B cell (primary cell): ENCODE data around the gene SLC25A21. TPM values are rescaled to one million over a fixed set of nuclear protein-coding genes. Genes with fewer than 3 reads are reported as not detected.

Source experiments
- ATAC-seq: fragments of 200-7000 bp; cut with Tn5 transposase; one replicate; pipeline ENCODE4 v1.10.0; 2021; ENCODE audit warnings: low read depth, mild to moderate bottlenecking, moderate number of reproducible peaks, moderate library complexity
- CTCF ChIA-PET: fragments of 350-600 bp; sonication (Branson Sonifier 250); formaldehyde crosslinking; loops from one replicate; lab custom pipeline; 2021; ENCODE audit warnings: antibody characterized with exemption, inconsistent platforms; lab: Charles Lee
- POLR2A ChIA-PET: fragments of 350-600 bp; sonication (Branson Sonifier 250); formaldehyde crosslinking; loops from one replicate; lab custom pipeline; 2021; ENCODE audit warnings: antibody characterized with exemption; lab: Charles Lee
- DNase-seq: peaks from one replicate; pipeline ENCODE4 v3.0.0; 2013
- H2AFZ ChIP-seq: 2 replicates; pipeline ENCODE4 v1.6.1; 2012; ENCODE audit warnings: mild to moderate bottlenecking, low read depth, low read length; ENCODE audit not compliant: insufficient read depth, poor library complexity, severe bottlenecking
- H3K27ac ChIP-seq, 2 donors: 1 replicate in 1 of 2; 2 replicates in 1 of 2; pipeline ENCODE4 v1.5.1; 2012 to 2013; ENCODE audit warnings: low read length in 2 of 2, mild to moderate bottlenecking in 2 of 2, moderate library complexity in 1 of 2
- H3K27me3 ChIP-seq, 4 experiments: fragments of 200-600 bp in 1 of 4; sonication (generic) in 1 of 4; replicated peaks in 1 of 4; 1 replicate in 2 of 4; 2 replicates in 2 of 4; pipeline versions ENCODE4 v1.6.1 to v1.7.0; 2013 to 2016; ENCODE audit warnings: low read length in 3 of 4, mild to moderate bottlenecking in 2 of 4, mixed read lengths in 1 of 4, moderate library complexity in 1 of 4; ENCODE audit not compliant: insufficient read depth in 4 of 4, control insufficient read depth in 3 of 4; ENCODE audit errors: control extremely low read depth in 1 of 4
- H3K36me3 ChIP-seq, 2 experiments: replicated peaks in 1 of 2; 1 replicate in 1 of 2; 2 replicates in 1 of 2; pipeline versions ENCODE4 v1.6.1 to v1.7.1; 2013; ENCODE audit warnings: low read length in 1 of 2; ENCODE audit not compliant: insufficient read depth in 2 of 2, control insufficient read depth in 1 of 2; ENCODE audit errors: control extremely low read depth in 1 of 2, extremely low read depth in 1 of 2
- H3K4me1 ChIP-seq, 2 donors: fragments of 200-600 bp in 1 of 2; sonication (generic) in 1 of 2; 1 replicate in 1 of 2; 2 replicates in 1 of 2; pipeline versions ENCODE4 v1.5.1 to v1.6.1; 2013 to 2017; ENCODE audit warnings: low read length in 2 of 2; ENCODE audit not compliant: control insufficient read depth in 2 of 2, insufficient read depth in 2 of 2
- H3K4me2 ChIP-seq: replicated peaks from 2 replicates; pipeline ENCODE3; 2012; ENCODE audit warnings: mild to moderate bottlenecking, low read depth, low read length; ENCODE audit not compliant: poor library complexity, severe bottlenecking
- H3K4me3 ChIP-seq, 5 experiments: fragments of 200-600 bp in 1 of 5; sonication (generic) in 1 of 5; 1 replicate in 3 of 5; 2 replicates in 2 of 5; pipeline versions ENCODE4 v1.5.1 to v1.7.0; 2011 to 2016; ENCODE audit warnings: low read length in 4 of 5, mild to moderate bottlenecking in 4 of 5, low read depth in 2 of 5, control low read depth in 1 of 5, moderate library complexity in 1 of 5; ENCODE audit not compliant: insufficient read depth in 1 of 5; ENCODE audit errors: control extremely low read depth in 1 of 5, extremely low read depth in 1 of 5
- H3K79me2 ChIP-seq: fragments of 200-600 bp; sonication (generic); one replicate; pipeline ENCODE4 v1.6.0; 2016; ENCODE audit warnings: low read length; ENCODE audit not compliant: control insufficient read depth, insufficient read depth
- H3K9ac ChIP-seq: fragments of 200-600 bp; sonication (generic); 2 replicates; pipeline ENCODE4 v1.6.1; 2017; ENCODE audit warnings: mild to moderate bottlenecking, low read length, moderate library complexity
- H3K9me3 ChIP-seq, 3 donors: one replicate each; pipeline versions ENCODE4 v1.6.1 to v1.7.1; 2013; ENCODE audit warnings: low read length in 2 of 3; ENCODE audit not compliant: control insufficient read depth in 2 of 3, insufficient read depth in 1 of 3; ENCODE audit errors: control extremely low read depth in 1 of 3
- H4K20me1 ChIP-seq: 2 replicates; pipeline ENCODE4 v1.6.0; 2012; ENCODE audit warnings: mild to moderate bottlenecking, low read length; ENCODE audit not compliant: insufficient read depth, control insufficient read depth, poor library complexity, severe bottlenecking
- H3K27ac Mint-ChIP-seq: one replicate; pipeline ENCODE4 v1.8.0; 2021; ENCODE audit warnings: mixed read lengths
- H3K27me3 Mint-ChIP-seq: one replicate; pipeline ENCODE4 v1.8.0; 2021; ENCODE audit warnings: mixed read lengths
- H3K4me1 Mint-ChIP-seq: one replicate; pipeline ENCODE4 v1.8.0; 2021; ENCODE audit warnings: mixed read lengths
- H3K4me3 Mint-ChIP-seq: one replicate; pipeline ENCODE4 v1.8.0; 2021; ENCODE audit warnings: mixed read lengths
- H3K9me3 Mint-ChIP-seq: one replicate; pipeline ENCODE4 v1.8.0; 2022; ENCODE audit warnings: mixed read lengths; ENCODE audit not compliant: insufficient read depth
- CTCF ChIP-seq: fragments of 200-600 bp; IDR thresholded peaks from one replicate; pipeline ENCODE4 v1.8.0; 2022; ENCODE audit warnings: antibody characterized with exemption, mild to moderate bottlenecking
- EZH2 ChIP-seq: IDR thresholded peaks from 2 replicates; pipeline ENCODE4 v1.6.1; 2012; ENCODE audit warnings: borderline replicate concordance, low read depth, mild to moderate bottlenecking, moderate library complexity, low read length; ENCODE audit not compliant: insufficient read depth, poor library complexity, severe bottlenecking
- WGBS: methylation state at CpG from one replicate; pipeline ENCODE4 v1.1.5; 2013; ENCODE audit warnings: missing lambda C conversion rate; ENCODE audit not compliant: insufficient coverage; 5-methylcytosine and 5-hydroxymethylcytosine counted together
- intact Hi-C: fragments of 100-400 bp; cut with micrococcal nuclease; formaldehyde crosslinking; loops from one replicate; pipeline ENCODE4 v1.10.0; 2022
- polyA plus RNA-seq: library from polyadenylated mRNA; depleted of rRNA; stranded (reverse); fragments of >200 nt; gene quantifications from 2 replicates; pipeline ENCODE4 v1.2.3, GENCODE V29; 2012
- total RNA-seq, 2 donors: library from RNA; stranded (reverse); fragments of 120-200 nt in 1 of 2; gene quantifications; 1 replicate in 1 of 2; 2 replicates in 1 of 2; pipeline versions ENCODE4 v1.2.3 to v1.2.4, GENCODE V29; 2013 to 2022

The SLC25A21 gene
- total and polyA plus RNA-seq, 2 donors (not counting 1 experiment from before 2014, with no cell fraction given) = not detected

- no peaks in the 10 kb centered on the region for H3K79me2 ChIP-seq
- no peak overlapping the region for H3K4me3 ChIP-seq
- no peak overlapping the region for H3K4me2 ChIP-seq
- H3K9me3 Mint-ChIP-seq = no peaks in the 10 kb centered on the region
- H3K27me3 ChIP-seq = peaks cover 0 to 69% (median 53%) of the 10 kb centered on the region in 4 experiments
- no peak for ATAC-seq
- no peak overlapping the region for H3K9ac ChIP-seq
- no peak overlapping the region for H2AFZ ChIP-seq
- ChIA-PET POLR2A (no interaction called here), CTCF (no interaction called here)
- no peak overlapping the region for H3K27ac Mint-ChIP-seq
- no peak for DNase-seq
- peaks cover 69% of the 10 kb centered on the region for H3K27me3 Mint-ChIP-seq
- no peaks in the 10 kb centered on the region for H4K20me1 ChIP-seq
- peaks cover 5% of the 10 kb centered on the region for H3K4me1 Mint-ChIP-seq
- no peak overlapping the region for H3K4me3 Mint-ChIP-seq
- no peak overlapping the region for H3K27ac ChIP-seq
- intact Hi-C loops = no loop called here
- no peak for TF ChIP-seq EZH2
- no peak for TF ChIP-seq CTCF
- peaks cover 0 to 50% (median 0%) of the 10 kb centered on the region in 3 donors for H3K9me3 ChIP-seq
- 11% methylated on average over 28 of the region's 34 CpGs for WGBS
- peaks cover 0 to 6% of the 10 kb centered on the region in 2 donors for H3K4me1 ChIP-seq
- no peaks in the 10 kb centered on the region for H3K36me3 ChIP-seq
These were observed 517.5 kb downstream of the SLC25A21 start for GRCh38 chr14:36654794-36655381.

GRCh38 chr14:36653962-36654793 lies 518.2 kb downstream of the SLC25A21 start:
- peaks cover 68% of the 10 kb centered on the region for H3K27me3 Mint-ChIP-seq
- 17% methylated on average over 26 of the region's 31 CpGs for WGBS
- peaks cover 0 to 67% (median 53%) of the 10 kb centered on the region in 4 experiments for H3K27me3 ChIP-seq

More at GRCh38 chr14:36653962-36654793, 518.2 kb downstream of the SLC25A21 start:
- Mint-ChIP-seq H3K9me3 (no peaks in the 10 kb centered on the region), H3K4me3 (no peak overlapping the region), H3K4me1 (peaks cover 5% of the 10 kb centered on the region), H3K27ac (no peak overlapping the region)
- peaks cover 0 to 48% (median 0%) of the 10 kb centered on the region in 3 donors for H3K9me3 ChIP-seq
- H3K4me3 ChIP-seq = no peak overlapping the region
- no peak for TF ChIP-seq CTCF
- TF ChIP-seq EZH2 = no peak
- no peak overlapping the region for H3K4me2 ChIP-seq
- no peak overlapping the region for H3K9ac ChIP-seq
- no peaks in the 10 kb centered on the region for H3K79me2 ChIP-seq
- H4K20me1 ChIP-seq = no peaks in the 10 kb centered on the region
- CTCF ChIA-PET = no interaction called here
- H2AFZ ChIP-seq = no peak overlapping the region
- no peak overlapping the region for H3K27ac ChIP-seq
- intact Hi-C loops = no loop called here
- ATAC-seq = no peak
- H3K4me1 ChIP-seq = peaks cover 0 to 6% of the 10 kb centered on the region in 2 donors
- no peaks in the 10 kb centered on the region for H3K36me3 ChIP-seq
- POLR2A ChIA-PET = no interaction called here
- no peak for DNase-seq
